Right lung (tissue), 5 donors: Measurements from ENCODE around the gene CNGA2. TPM values are rescaled to one million over a fixed set of nuclear protein-coding genes. Genes with fewer than 3 reads are reported as not detected.

Source experiments
- polyA plus RNA-seq, 5 donors: library from polyadenylated mRNA; unstranded; fragments of 120-200 nt; gene quantifications; one replicate each; pipeline versions ENCODE4 v1.2.1 to v1.2.3, GENCODE V29; 2013; ENCODE audit warnings: inconsistent platforms in 1 of 5, low replicate concordance in 1 of 5; ENCODE audit not compliant: insufficient read length in 5 of 5, insufficient read depth in 1 of 5

The CNGA2 gene
- polyA plus RNA-seq, 5 donors, result not detected

Other genes starting within 250 kb of the CNGA2 start
- gene PASD1, start 171.1 kb upstream of the CNGA2 start, polyA plus RNA-seq, result under 1 TPM; 0.06 to 0.16 (median 0.09) TPM
- 10 to 100 TPM in 4 of 5 donors, 1 to 10 TPM in 1; 8.2 to 14.4 (median 13.0) TPM for gene PRRG3, start 39.3 kb upstream of the CNGA2 start, polyA plus RNA-seq
- gene FATE1, start 18.7 kb upstream of the CNGA2 start, polyA plus RNA-seq, result under 1 TPM; 0.16 to 0.41 (median 0.27) TPM
- not detected for gene MAGEA4, start 178.1 kb downstream of the CNGA2 start, polyA plus RNA-seq
- gene GABRE, start 239.9 kb downstream of the CNGA2 start, polyA plus RNA-seq, result 10 to 100 TPM; 12.1 to 18.8 (median 14.5) TPM